AG04449 (cell line): ENCODE measurements around the gene OBSL1.

ENCODE experiments used
- CTCF ChIA-PET: fragments of 350-600 bp; formaldehyde crosslinking; extraction: SDS; loops from one replicate; lab custom pipeline; 2021; ENCODE audit warnings: antibody characterized with exemption; lab: Yijun Ruan, JAX
- POLR2A ChIA-PET: fragments of 400-600, 350-600 bp; formaldehyde crosslinking; extraction: SDS; loops from one replicate; lab custom pipeline; 2020; ENCODE audit warnings: antibody characterized with exemption, inconsistent platforms; lab: Yijun Ruan, JAX
- DNase-seq: peaks from one replicate; pipeline ENCODE4 v3.0.0-alpha.2; 2010; ENCODE audit warnings: low read depth, low spot score
- H3K4me3 ChIP-seq: 2 replicates; pipeline ENCODE4 v1.5.1; 2011; ENCODE audit warnings: low read depth, mild to moderate bottlenecking, control low read depth, low read length
- TF ChIP-seq, protein P1 (sequence below): IDR thresholded peaks from one replicate; pipeline ENCODE4 v1.5.1; 2011; ENCODE audit warnings: mild to moderate bottlenecking, moderate library complexity, low read length, control low read depth, inconsistent platforms; ENCODE audit not compliant: insufficient read depth; ENCODE audit errors: missing control alignments

Gene OBSL1

DNA sequence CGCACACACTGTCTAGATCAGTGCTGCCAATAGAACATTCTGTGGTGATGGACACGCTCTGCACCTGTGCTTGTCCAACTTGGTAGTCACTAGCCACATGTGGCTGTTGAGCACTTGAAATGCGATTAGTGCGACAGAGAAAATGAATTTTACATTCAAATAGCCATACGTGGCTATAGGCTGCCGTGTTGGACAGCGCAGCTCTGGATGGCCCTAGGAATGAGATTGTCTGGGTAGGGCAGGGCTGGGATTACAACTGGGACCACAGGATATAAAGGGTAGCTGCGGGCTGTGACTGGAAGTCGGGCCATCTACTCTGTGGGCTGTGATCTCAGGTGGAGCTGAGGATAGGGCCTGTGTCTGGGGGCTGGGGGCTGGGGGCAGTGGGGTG is 51.8 kb downstream of the OBSL1 start:
- TF ChIP-seq, protein P1, sequence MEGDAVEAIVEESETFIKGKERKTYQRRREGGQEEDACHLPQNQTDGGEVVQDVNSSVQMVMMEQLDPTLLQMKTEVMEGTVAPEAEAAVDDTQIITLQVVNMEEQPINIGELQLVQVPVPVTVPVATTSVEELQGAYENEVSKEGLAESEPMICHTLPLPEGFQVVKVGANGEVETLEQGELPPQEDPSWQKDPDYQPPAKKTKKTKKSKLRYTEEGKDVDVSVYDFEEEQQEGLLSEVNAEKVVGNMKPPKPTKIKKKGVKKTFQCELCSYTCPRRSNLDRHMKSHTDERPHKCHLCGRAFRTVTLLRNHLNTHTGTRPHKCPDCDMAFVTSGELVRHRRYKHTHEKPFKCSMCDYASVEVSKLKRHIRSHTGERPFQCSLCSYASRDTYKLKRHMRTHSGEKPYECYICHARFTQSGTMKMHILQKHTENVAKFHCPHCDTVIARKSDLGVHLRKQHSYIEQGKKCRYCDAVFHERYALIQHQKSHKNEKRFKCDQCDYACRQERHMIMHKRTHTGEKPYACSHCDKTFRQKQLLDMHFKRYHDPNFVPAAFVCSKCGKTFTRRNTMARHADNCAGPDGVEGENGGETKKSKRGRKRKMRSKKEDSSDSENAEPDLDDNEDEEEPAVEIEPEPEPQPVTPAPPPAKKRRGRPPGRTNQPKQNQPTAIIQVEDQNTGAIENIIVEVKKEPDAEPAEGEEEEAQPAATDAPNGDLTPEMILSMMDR = no peak
- ChIA-PET CTCF (interaction anchor here (1.4 to 39.0 kb wide), 10 partner anchors 6 to 130 kb away, joined by 4 to 1084 read pairs (median 40); partner anchors contain the start of genes ASIC4, CHPF, GMPPA and TMEM198), POLR2A (interaction anchor here (1.2 kb wide), 2 partner anchors 10 to 21 kb away, joined by 6 read pairs; partner anchors contain the start of gene GMPPA)
- no peak for DNase-seq
- no peak overlapping the region for H3K4me3 ChIP-seq

DNA sequence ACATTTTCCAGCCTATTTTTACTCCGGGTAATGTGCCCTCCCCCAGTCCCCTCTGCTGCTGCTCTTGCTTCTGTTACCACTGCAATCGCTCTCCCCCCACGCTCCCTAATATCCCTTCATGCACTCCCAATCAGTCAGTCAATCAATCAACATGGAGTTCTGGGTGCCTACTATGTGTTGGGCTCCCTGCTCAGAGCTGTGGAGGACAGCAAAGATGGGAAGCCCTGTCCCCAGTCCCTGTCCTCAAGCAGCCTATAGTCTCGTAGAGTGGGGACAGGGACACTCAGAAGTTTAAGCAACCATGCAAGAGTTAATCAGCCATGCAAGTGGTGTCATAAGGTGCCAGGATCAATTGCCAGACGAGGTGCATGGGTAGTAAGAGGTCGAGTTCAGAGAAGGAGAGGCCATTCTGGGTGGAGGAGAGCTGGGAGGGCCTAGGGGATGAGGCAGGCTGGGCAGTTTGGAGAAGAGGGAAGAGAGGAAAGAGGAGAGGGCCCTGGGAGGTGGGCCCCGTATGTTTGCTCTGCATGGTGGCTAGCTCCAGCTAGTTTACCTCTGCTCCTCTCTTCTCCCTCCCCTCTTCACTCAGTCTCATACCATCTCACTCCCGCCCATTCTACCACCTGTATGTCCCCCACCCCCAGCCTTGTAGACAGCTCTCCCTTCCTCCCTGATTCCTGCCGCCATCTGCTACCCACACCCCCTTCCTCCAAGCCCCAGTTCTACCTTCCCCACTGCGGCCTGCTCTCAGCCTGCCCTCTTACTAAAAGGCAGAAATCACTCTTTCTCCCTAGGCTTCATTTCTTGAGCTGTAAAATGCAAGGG is 53.2 kb downstream of the OBSL1 start:
- no peak overlapping the region for H3K4me3 ChIP-seq
- no peak for DNase-seq
- ChIA-PET CTCF (interaction anchor here (1.2 to 39.0 kb wide), 7 partner anchors 7 to 223 kb away, joined by 3 to 1084 read pairs (median 36); partner anchors contain the start of genes ASIC4 and GMPPA), POLR2A (interaction anchor here (1.0 kb wide), 1 partner anchor 9 kb away, joined by 3 read pairs; no protein-coding TSS in a partner anchor)
- TF ChIP-seq, protein P1 = no peak

DNA sequence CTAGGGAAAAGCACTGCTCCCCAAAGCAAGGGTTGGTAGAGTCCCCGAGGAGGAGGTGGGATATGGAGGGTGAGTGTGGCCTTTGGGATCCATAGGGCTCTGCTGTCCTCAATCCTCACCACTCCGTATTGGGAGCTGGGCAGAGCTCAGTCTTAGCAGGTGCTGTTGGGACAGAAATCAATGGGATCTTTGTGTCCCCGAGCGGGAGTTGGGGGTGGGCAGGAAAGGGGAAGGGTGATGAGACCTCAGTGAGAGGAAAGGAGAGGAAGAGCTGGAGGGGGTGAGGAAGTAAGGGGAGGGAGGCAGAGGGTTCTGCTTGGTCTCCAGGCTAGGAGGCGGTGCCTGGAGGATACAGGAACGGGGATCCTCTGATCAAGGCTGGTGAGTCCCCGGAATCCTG is 54.5 kb downstream of the OBSL1 start:
- no peak overlapping the region for H3K4me3 ChIP-seq
- ChIA-PET CTCF (interaction anchor here (3.2 to 39.0 kb wide), 3 partner anchors 8 to 113 kb away, joined by 36 to 1084 read pairs (median 1084); partner anchors contain the start of genes ASIC4 and GMPPA), POLR2A (no interaction called here)

DNA sequence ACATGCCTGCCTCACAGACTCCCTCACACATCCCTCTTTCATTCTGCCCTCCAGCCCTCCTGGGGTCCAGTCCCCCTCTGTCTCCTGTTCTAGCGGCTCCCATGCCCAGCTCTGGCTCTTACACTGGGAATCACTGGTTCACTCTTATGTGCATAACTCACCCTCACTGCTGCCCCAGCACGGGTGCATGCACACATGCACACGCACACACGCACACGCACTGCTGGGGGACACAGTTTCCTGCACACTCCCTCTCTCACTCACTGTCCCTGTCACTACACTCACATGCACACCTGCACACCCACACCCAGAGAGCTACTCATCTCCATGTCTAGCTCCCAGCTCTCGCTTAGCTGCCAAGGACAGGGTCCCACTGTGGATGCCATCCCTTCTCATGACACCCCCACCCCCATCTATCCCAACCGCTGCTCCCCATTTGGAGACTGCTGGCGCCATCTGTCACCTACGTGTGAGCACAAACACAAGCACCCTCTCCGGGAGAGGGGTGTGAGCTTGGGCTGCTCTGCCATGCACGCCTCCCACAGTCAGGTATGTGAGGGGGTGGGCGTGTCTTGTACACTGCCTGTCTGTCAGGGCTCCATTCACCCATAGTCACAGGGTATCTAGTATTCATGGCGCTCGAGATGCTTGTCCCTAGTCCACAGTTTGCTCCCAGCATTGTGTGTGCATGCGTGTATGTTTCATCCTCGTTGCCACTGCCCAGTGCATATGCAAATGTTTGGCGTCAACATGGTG is 55.3 kb downstream of the OBSL1 start:
- DNase-seq = no peak
- ChIA-PET CTCF (interaction anchor here (3.2 to 39.0 kb wide), 3 partner anchors 9 to 112 kb away, joined by 36 to 1084 read pairs (median 1084); partner anchors contain the start of genes ASIC4 and GMPPA), POLR2A (no interaction called here)
- no peak overlapping the region for H3K4me3 ChIP-seq
- TF ChIP-seq, protein P1 = no peak

More for the DNA sequence above, 54.5 kb downstream of the OBSL1 start:
- no peak for DNase-seq
- TF ChIP-seq, protein P1 = no peak

DNA sequence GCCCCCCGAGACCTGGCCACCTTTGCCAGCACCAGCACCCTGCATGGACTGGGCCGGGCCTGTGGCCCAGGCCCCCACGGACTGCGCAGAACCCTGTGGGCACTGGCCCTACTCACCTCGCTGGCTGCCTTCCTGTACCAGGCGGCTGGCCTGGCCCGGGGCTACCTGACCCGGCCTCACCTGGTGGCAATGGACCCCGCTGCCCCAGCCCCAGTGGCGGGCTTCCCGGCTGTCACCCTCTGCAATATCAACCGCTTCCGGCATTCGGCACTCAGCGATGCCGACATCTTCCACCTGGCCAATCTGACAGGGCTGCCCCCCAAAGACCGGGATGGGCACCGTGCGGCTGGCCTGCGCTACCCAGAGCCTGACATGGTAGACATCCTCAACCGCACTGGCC is 56.5 kb downstream of the OBSL1 start:
- ChIA-PET CTCF (interaction anchor here (9.0 to 39.0 kb wide), 3 partner anchors 10 to 17 kb away, joined by 164 to 1084 read pairs (median 1084); partner anchors contain the start of genes ASIC4 and GMPPA), POLR2A (no interaction called here)
- H3K4me3 ChIP-seq = no peak overlapping the region
- TF ChIP-seq, protein P1 = no peak
- no peak for DNase-seq
